ENCODE results near the gene PROM1.
A peak's percentile ranks its signal among the peaks of the same experiment; 100 is the strongest.

The PROM1 gene

GRCh38 chr4:16056681-16057385, 27.0 kb downstream of the PROM1 start:
- DNase-seq = no peak

GRCh38 chr4:16055873-16056272, 27.9 kb downstream of the PROM1 start:
- no peak for DNase-seq

- no peak for DNase-seq
Observed at GRCh38 chr4:16055471-16055870, 28.4 kb downstream of the PROM1 start.

- DNase-seq = no peak
Observed at GRCh38 chr4:16052939-16053338, 30.9 kb downstream of the PROM1 start.

GRCh38 chr4:16051980-16052379, 31.8 kb downstream of the PROM1 start:
- no peak for DNase-seq

GRCh38 chr4:16051132-16051531, 32.7 kb downstream of the PROM1 start:
- DNase-seq = no peak

- DNase-seq = no peak
Observed at GRCh38 chr4:16050669-16051068, 33.2 kb downstream of the PROM1 start.

GRCh38 chr4:16048619-16049419, 35.0 kb downstream of the PROM1 start:
- DNase-seq = no peak

- no peak for DNase-seq
Observed at GRCh38 chr4:16045687-16046086, 38.1 kb downstream of the PROM1 start.

- peak; percentile 66 for DNase-seq
Observed at GRCh38 chr4:16043642-16044498, 40.0 kb downstream of the PROM1 start.

GRCh38 chr4:16039139-16039538, 44.7 kb downstream of the PROM1 start:
- no peak for DNase-seq

GRCh38 chr4:16037901-16038300, 45.9 kb downstream of the PROM1 start:
- no peak for DNase-seq

- DNase-seq = no peak
Observed at GRCh38 chr4:16035843-16036242, 48.0 kb downstream of the PROM1 start.

GRCh38 chr4:16034010-16034748, 49.6 kb downstream of the PROM1 start:
- DNase-seq = no peak

GRCh38 chr4:16032396-16032770, 51.4 kb downstream of the PROM1 start:
- DNase-seq = no peak

- no peak for DNase-seq
Observed at GRCh38 chr4:16031546-16032395, 52.1 kb downstream of the PROM1 start.

GRCh38 chr4:16029886-16030285, 53.9 kb downstream of the PROM1 start:
- DNase-seq = no peak

- no peak for DNase-seq
Observed at GRCh38 chr4:16029262-16029661, 54.6 kb downstream of the PROM1 start.

- no peak for DNase-seq
Observed at GRCh38 chr4:16027626-16028025, 56.2 kb downstream of the PROM1 start.

GRCh38 chr4:16027114-16027513, 56.7 kb downstream of the PROM1 start:
- no peak for DNase-seq

GRCh38 chr4:16026160-16026761, 57.6 kb downstream of the PROM1 start:
- DNase-seq = peak; percentile 40
